ENCODE data around the gene PHF21B. TPM values are rescaled to one million over a fixed set of nuclear protein-coding genes. Genes with fewer than 3 reads are reported as not detected.
"Not testable (repeated sequence)": the region's sequence is repeated elsewhere in the genome, so short reads cannot be mapped to it uniquely, and the experiment has no call there.

The PHF21B gene
- polyA plus RNA-seq, 3 donors from 2014 or later = not detected

DNA sequence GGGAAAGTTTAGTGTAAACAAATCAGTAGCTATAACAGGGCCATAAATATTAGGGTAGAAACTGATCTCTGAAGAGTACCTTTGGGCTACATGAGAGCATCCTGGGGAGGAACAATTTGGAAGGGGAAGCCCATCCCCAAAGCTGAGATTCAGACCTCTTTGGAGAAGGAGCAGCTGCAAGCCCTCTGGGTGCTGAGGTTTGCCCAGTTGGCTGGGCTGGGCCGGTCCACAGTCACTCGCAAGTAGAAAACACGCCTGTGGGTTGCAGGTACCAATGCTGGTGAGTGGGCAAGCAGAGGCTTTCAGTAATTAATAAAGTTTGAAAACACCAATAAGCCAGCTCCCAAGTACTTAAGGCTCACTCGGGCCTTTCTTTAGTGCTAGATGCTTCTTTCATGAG is 132.9 kb downstream of the PHF21B start:
- DNase-seq = no peak
- Mint-ChIP-seq H3K27me3 (ENCODE audit: low read depth in 3 of 3) (peaks cover 0 to 3% (median 2%) of the 10 kb centered on the region in 3 donors), H3K4me3 (no peak overlapping the region), H3K4me1 (no peaks in the 10 kb centered on the region), H3K9me3 (peaks cover 0 to 1% (median 0%) of the 10 kb centered on the region in 6 donors), H3K27ac (no peak overlapping the region), H3K36me3 (no peaks in the 10 kb centered on the region)

DNA sequence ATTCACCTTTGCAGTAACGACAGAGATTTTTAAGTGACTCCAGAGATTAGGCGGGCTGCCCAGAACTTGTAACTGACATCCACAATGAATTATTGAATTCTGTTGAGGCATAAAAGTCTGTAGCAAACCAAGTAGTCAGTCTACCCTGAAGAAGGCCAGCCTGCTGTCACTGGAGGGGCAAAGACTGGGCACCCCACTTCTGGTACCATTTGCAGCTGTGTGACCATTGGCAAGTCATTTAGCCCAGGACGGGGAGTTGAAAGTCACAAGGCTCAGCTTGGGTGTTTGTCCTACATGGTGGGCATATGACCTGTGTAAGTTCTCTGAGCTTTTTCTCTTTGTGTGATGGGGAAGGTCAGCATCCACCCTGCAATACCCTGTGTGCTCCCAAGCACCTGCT is 138.0 kb downstream of the PHF21B start:
- no peaks in the 10 kb centered on the region for H3K36me3 Mint-ChIP-seq
- no peak overlapping the region for H3K27ac Mint-ChIP-seq
- H3K27me3 Mint-ChIP-seq (ENCODE audit: low read depth in 3 of 3) = peaks cover 0 to 5% (median 0%) of the 10 kb centered on the region in 3 donors
- no peaks in the 10 kb centered on the region for H3K4me1 Mint-ChIP-seq
- no peak overlapping the region for H3K4me3 Mint-ChIP-seq
- no peak for DNase-seq
- peaks cover 0 to 7% (median 1%) of the 10 kb centered on the region in 6 donors for H3K9me3 Mint-ChIP-seq

DNA sequence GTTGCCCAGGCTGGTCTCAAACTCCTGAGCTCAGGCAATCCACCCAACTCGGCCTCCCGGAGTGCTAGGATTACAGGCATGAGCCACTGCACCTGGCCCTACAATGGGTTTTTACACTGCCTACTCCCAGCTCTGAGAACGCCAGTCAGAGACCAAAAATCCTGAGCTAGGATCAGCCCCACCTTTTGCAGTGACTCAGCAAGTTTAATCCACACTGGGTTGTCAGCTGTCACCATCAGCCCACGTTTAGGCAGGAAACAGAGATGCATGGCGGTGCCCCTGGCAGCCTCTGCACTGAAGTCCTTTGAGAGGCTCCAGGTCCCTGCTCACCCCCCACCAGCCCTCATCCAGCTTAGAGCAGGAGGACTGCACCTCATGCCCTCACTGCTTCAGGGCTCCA is 139.8 kb downstream of the PHF21B start:
- Mint-ChIP-seq H3K9me3 (peaks cover 0 to 7% (median 1%) of the 10 kb centered on the region in 6 donors), H3K36me3 (no peaks in the 10 kb centered on the region), H3K27ac (no peak overlapping the region), H3K27me3 (ENCODE audit: low read depth in 3 of 3) (peaks cover 0 to 5% (median 2%) of the 10 kb centered on the region in 3 donors), H3K4me3 (no peak overlapping the region), H3K4me1 (no peaks in the 10 kb centered on the region)
- DNase-seq = no peak

- Mint-ChIP-seq H3K27ac (no peak overlapping the region), H3K4me1 (no peaks in the 10 kb centered on the region), H3K27me3 (ENCODE audit: low read depth in 3 of 3) (peaks cover 0 to 5% (median 2%) of the 10 kb centered on the region in 3 donors), H3K36me3 (no peaks in the 10 kb centered on the region), H3K4me3 (no peak overlapping the region), H3K9me3 (peaks cover 0 to 7% (median 1%) of the 10 kb centered on the region in 6 donors)
- DNase-seq = no peak
Observed at GRCh38 chr22:44869196-44869595, 140.6 kb downstream of the PHF21B start.

- H3K27ac Mint-ChIP-seq = no peak overlapping the region
- H3K9me3 Mint-ChIP-seq = no peaks in the 10 kb centered on the region
- H3K4me3 Mint-ChIP-seq = no peak overlapping the region
Observed at GRCh38 chr22:44865193-44866057, 144.4 kb downstream of the PHF21B start.

DNA sequence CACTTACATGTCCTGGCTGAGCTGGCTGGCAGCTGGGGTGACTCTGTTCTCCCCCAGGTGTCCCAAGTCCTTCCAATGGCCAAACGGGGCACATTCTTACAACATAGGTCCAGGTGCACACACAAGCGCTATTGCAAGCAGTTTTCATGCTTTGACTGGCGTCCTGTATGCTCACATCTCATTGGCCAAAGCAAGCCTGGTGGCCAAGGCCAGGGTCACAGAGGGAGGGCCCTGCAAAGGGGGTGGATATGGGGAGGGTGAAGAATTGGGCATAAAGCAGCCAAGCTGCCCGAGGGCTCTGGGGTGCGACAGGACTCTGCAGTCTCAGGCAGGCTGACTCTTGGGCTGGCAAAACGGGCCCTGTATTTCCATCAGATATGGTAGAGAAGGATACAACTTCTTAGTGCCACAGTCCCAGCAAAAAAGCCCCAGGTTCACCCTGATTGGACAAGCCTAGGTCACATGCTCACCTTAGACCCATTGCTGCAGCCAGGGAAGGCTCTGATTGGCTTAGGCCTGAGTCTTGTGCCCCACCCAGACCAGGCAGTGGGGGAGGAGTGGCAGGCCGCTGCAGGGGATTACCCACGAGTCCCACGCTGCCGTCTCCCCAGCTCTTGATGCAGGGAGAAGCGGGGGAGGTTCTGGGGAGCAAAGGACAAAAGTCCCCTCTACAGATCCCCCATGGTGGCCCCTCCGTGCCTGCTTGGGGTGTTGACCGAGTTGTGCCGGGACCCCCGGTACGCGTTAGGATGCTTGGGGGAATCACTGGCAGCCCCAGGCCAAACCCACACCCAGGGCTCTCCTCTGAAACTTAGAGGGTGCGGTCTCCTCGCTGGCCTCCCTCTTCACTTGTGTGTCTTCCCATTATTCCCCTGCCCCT is 146.6 kb downstream of the PHF21B start:
- DNase-seq = no peak
- H3K27ac Mint-ChIP-seq = no peak overlapping the region
- no peaks in the 10 kb centered on the region for H3K4me1 Mint-ChIP-seq
- H3K4me3 Mint-ChIP-seq = no peak overlapping the region
- peaks cover 0 to 5% (median 2%) of the 10 kb centered on the region in 3 donors for H3K27me3 Mint-ChIP-seq (ENCODE audit: low read depth in 3 of 3)
- H3K9me3 Mint-ChIP-seq = no peaks in the 10 kb centered on the region
- H3K36me3 Mint-ChIP-seq = peaks cover 0 to 5% (median 0%) of the 10 kb centered on the region in 3 donors

More at GRCh38 chr22:44865193-44866057, 144.4 kb downstream of the PHF21B start:
- DNase-seq = no peak
- peaks cover 0 to 5% (median 0%) of the 10 kb centered on the region in 3 donors for H3K36me3 Mint-ChIP-seq
- peaks cover 0 to 5% (median 2%) of the 10 kb centered on the region in 3 donors for H3K27me3 Mint-ChIP-seq (ENCODE audit: low read depth in 3 of 3)
- H3K4me1 Mint-ChIP-seq = no peaks in the 10 kb centered on the region

DNA sequence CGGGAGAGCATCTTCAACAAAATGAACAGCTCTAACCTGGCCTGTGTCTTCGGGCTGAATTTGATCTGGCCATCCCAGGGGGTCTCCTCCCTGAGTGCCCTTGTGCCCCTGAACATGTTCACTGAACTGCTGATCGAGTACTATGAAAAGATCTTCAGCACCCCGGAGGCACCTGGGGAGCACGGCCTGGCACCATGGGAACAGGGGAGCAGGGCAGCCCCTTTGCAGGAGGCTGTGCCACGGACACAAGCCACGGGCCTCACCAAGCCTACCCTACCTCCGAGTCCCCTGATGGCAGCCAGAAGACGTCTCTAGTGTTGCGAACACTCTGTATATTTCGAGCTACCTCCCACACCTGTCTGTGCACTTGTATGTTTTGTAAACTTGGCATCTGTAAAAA is 147.5 kb downstream of the PHF21B start:
- Mint-ChIP-seq H3K9me3 (no peaks in the 10 kb centered on the region), H3K4me1 (no peaks in the 10 kb centered on the region), H3K27ac (no peak overlapping the region), H3K36me3 (peaks cover 0 to 5% (median 3%) of the 10 kb centered on the region in 3 donors), H3K27me3 (ENCODE audit: low read depth in 3 of 3) (peaks cover 0 to 4% (median 3%) of the 10 kb centered on the region in 3 donors), H3K4me3 (no peak overlapping the region)
- no peak for DNase-seq

GRCh38 chr22:44861245-44861644 is 148.6 kb downstream of the PHF21B start:
- no peaks in the 10 kb centered on the region for H3K4me1 Mint-ChIP-seq
- H3K4me3 Mint-ChIP-seq = no peak overlapping the region
- no peak overlapping the region for H3K27ac Mint-ChIP-seq
- H3K9me3 Mint-ChIP-seq = no peaks in the 10 kb centered on the region
- no peak for DNase-seq
- H3K36me3 Mint-ChIP-seq = peaks cover 0 to 5% (median 4%) of the 10 kb centered on the region in 3 donors
- peaks cover 0 to 5% (median 4%) of the 10 kb centered on the region in 3 donors for H3K27me3 Mint-ChIP-seq (ENCODE audit: low read depth in 3 of 3)

GRCh38 chr22:44860311-44860710 is 149.5 kb downstream of the PHF21B start:
- DNase-seq = no peak
- Mint-ChIP-seq H3K27me3 (ENCODE audit: low read depth in 3 of 3) (peaks cover 0 to 5% (median 4%) of the 10 kb centered on the region in 3 donors), H3K9me3 (no peaks in the 10 kb centered on the region), H3K4me1 (no peaks in the 10 kb centered on the region), H3K27ac (no peak overlapping the region), H3K36me3 (peaks cover 0 to 5% (median 4%) of the 10 kb centered on the region in 3 donors), H3K4me3 (no peak overlapping the region)

DNA sequence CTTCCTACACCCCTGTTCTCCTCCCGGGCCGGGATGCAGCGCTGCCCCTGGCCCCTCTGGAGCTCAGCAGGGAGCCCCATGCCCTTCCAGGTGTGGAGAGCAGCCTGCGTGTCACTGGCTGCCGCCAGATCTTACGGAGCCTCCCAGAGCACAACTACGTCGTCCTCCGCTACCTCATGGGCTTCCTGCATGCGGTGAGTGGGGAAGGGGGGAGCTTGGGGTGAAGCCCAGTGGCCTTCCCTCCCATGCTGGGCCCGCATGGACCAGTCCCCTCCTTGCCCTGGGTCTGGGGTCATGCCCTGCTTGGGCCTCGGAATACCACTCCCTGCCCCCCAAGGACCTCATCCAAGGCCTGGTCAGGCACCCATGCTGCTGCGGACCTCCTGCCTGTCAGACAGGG is 150.2 kb downstream of the PHF21B start:
- Mint-ChIP-seq H3K9me3 (no peaks in the 10 kb centered on the region), H3K27me3 (ENCODE audit: low read depth in 3 of 3) (peaks cover 0 to 4% (median 3%) of the 10 kb centered on the region in 3 donors), H3K27ac (no peak overlapping the region), H3K4me3 (no peak overlapping the region), H3K36me3 (peaks cover 0 to 5% (median 4%) of the 10 kb centered on the region in 3 donors), H3K4me1 (no peaks in the 10 kb centered on the region)
- DNase-seq = no peak

DNA sequence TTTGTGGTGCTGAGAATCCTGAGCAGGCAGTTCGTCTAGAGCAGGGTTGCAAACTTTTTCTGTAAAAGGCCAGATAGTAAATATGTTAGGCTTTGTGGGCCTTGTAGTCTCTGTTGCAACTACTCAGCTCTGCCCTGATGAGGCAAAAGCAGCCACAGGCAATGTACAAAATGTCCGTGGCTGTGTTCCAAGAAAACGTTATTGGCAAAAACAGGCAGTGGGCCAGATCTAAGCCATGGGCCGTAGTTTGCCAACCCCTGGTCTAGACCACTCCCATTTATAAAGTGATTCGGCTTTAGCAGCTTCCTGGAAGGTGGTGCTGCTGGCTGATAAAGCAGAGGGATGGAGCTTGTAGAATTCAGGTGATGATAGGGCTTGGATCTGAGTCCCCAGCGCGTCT is 151.0 kb downstream of the PHF21B start:
- H3K27me3 Mint-ChIP-seq (ENCODE audit: low read depth in 3 of 3); H3K27ac Mint-ChIP-seq; H3K4me1 Mint-ChIP-seq; H3K9me3 Mint-ChIP-seq; DNase-seq; H3K36me3 Mint-ChIP-seq; H3K4me3 Mint-ChIP-seq: not testable (repeated sequence)

- peaks cover 0 to 6% (median 4%) of the 10 kb centered on the region in 3 donors for H3K36me3 Mint-ChIP-seq
- no peak overlapping the region for H3K4me3 Mint-ChIP-seq
- H3K9me3 Mint-ChIP-seq = no peaks in the 10 kb centered on the region
- H3K27me3 Mint-ChIP-seq (ENCODE audit: low read depth in 3 of 3) = peaks cover 0 to 6% (median 3%) of the 10 kb centered on the region in 3 donors
- no peak overlapping the region for H3K27ac Mint-ChIP-seq
- DNase-seq = no peak
- H3K4me1 Mint-ChIP-seq = no peaks in the 10 kb centered on the region
Observed at GRCh38 chr22:44855855-44856254, 153.9 kb downstream of the PHF21B start.

DNA sequence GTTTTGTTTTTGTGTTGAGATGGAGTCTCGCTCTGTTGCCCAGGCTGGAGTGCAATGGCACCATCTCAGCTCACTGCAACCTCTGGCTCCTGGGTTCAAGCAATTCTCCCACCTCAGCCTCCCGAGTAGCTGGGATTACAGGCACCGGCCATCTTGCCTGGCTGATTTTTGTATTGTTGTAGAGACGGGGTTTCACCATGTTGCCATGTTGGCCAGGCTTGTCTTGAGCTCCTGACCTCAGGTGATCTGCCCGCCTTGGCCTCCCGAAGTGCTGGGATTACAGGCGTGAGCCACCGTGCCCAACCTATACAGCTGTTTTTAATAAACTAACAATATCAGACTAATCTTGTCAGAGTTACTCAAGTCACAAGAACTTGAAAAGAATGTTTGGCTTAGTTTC is 155.2 kb downstream of the PHF21B start:
- H3K27me3 Mint-ChIP-seq (ENCODE audit: low read depth in 3 of 3); H3K36me3 Mint-ChIP-seq; H3K4me3 Mint-ChIP-seq; DNase-seq; H3K27ac Mint-ChIP-seq; H3K9me3 Mint-ChIP-seq; H3K4me1 Mint-ChIP-seq: not testable (repeated sequence)

GRCh38 chr22:44850946-44851345 is 158.9 kb downstream of the PHF21B start:
- Mint-ChIP-seq H3K36me3 (peaks cover 0 to 8% (median 0%) of the 10 kb centered on the region in 3 donors), H3K27ac (no peak overlapping the region), H3K4me1 (no peaks in the 10 kb centered on the region), H3K9me3 (no peaks in the 10 kb centered on the region), H3K27me3 (ENCODE audit: low read depth in 3 of 3) (peaks cover 0 to 3% (median 2%) of the 10 kb centered on the region in 3 donors), H3K4me3 (no peak overlapping the region)
- DNase-seq = no peak
